ENCODE results near the gene BBS9.

Gene BBS9

GRCh38 chr7:33420311-33420940 lies 291.1 kb downstream of the BBS9 start:
- H2AFZ ChIP-seq (ENCODE audit: low read length), result no peak overlapping the region
- H3K79me2 ChIP-seq (ENCODE audit: low read length), result no peaks in the 10 kb centered on the region
- no peak for TF ChIP-seq CTCF (IDR thresholded peaks at IDR 0.05; ENCODE audit: low read length)
- no peak overlapping the region for H3K9ac ChIP-seq (ENCODE audit: low read length)
- DNase-seq, result no peak
- H3K4me1 ChIP-seq (ENCODE audit: low read length), result 0 out of 2 replicates have a peak, but pooled peaks cover 5% of the 10 kb centered on the region
- H3K36me3 ChIP-seq (replicated peaks; ENCODE audit: insufficient read depth, low read length), result no peaks in the 10 kb centered on the region
- H3K4me2 ChIP-seq (ENCODE audit: low read depth, low read length), result no peak overlapping the region
- H4K20me1 ChIP-seq (ENCODE audit: insufficient read depth, low read length), result no peaks in the 10 kb centered on the region
- no peak overlapping the region for H3K27ac ChIP-seq (ENCODE audit: low read length)
- H3F3A ChIP-seq (ENCODE audit: insufficient read depth, low read length), result no peaks in the 10 kb centered on the region
- H3K9me2 ChIP-seq (replicated peaks; ENCODE audit: insufficient read depth, low read length), result no peaks in the 10 kb centered on the region
- H3K27me3 ChIP-seq (replicated peaks; ENCODE audit: insufficient read depth, low read length), result no peaks in the 10 kb centered on the region
- H3K4me3 ChIP-seq (ENCODE audit: low read length), result no peak overlapping the region
- H3K9me3 ChIP-seq (replicated peaks; ENCODE audit: insufficient read depth, low read length), result no peaks in the 10 kb centered on the region

GRCh38 chr7:33421429-33421828 lies 292.1 kb downstream of the BBS9 start:
- DNase-seq, result no peak
- no peak overlapping the region for H3K9ac ChIP-seq (ENCODE audit: low read length)
- no peaks in the 10 kb centered on the region for H3K9me2 ChIP-seq (replicated peaks; ENCODE audit: insufficient read depth, low read length)
- TF ChIP-seq EZH2phosphoT487 (IDR thresholded peaks at IDR 0.05; ENCODE audit: low read length), result no peak
- TF ChIP-seq EZH2 (optimal IDR thresholded peaks at IDR 0.05; ENCODE audit: low read depth, low read length), result no peak
- TF ChIP-seq CTCF (IDR thresholded peaks at IDR 0.05; ENCODE audit: low read length), result no peak
- no peak overlapping the region for H3K4me2 ChIP-seq (ENCODE audit: low read depth, low read length)
- H3K27ac ChIP-seq (ENCODE audit: low read length), result no peak overlapping the region
- no peak overlapping the region for H3K4me3 ChIP-seq (ENCODE audit: low read length)
- H3K36me3 ChIP-seq (replicated peaks; ENCODE audit: insufficient read depth, low read length), result no peaks in the 10 kb centered on the region
- no peaks in the 10 kb centered on the region for H3K27me3 ChIP-seq (replicated peaks; ENCODE audit: insufficient read depth, low read length)
- H3K9me3 ChIP-seq (replicated peaks; ENCODE audit: insufficient read depth, low read length), result no peaks in the 10 kb centered on the region
- H3K4me1 ChIP-seq (ENCODE audit: low read length), result 0 out of 2 replicates have a peak, but pooled peaks cover 5% of the 10 kb centered on the region
- H2AFZ ChIP-seq (ENCODE audit: low read length), result no peak overlapping the region
- H4K20me1 ChIP-seq (ENCODE audit: insufficient read depth, low read length), result no peaks in the 10 kb centered on the region
- H3F3A ChIP-seq (ENCODE audit: insufficient read depth, low read length), result no peaks in the 10 kb centered on the region
- H3K79me2 ChIP-seq (ENCODE audit: low read length), result no peaks in the 10 kb centered on the region

GRCh38 chr7:33422141-33422540 lies 292.8 kb downstream of the BBS9 start:
- no peak for TF ChIP-seq CTCF (IDR thresholded peaks at IDR 0.05; ENCODE audit: low read length)
- TF ChIP-seq EZH2 (optimal IDR thresholded peaks at IDR 0.05; ENCODE audit: low read depth, low read length), result no peak
- TF ChIP-seq EZH2phosphoT487 (IDR thresholded peaks at IDR 0.05; ENCODE audit: low read length), result no peak
- H3K9me3 ChIP-seq (replicated peaks; ENCODE audit: insufficient read depth, low read length), result no peaks in the 10 kb centered on the region
- DNase-seq, result no peak
- H3K4me2 ChIP-seq (ENCODE audit: low read depth, low read length), result no peak overlapping the region
- no peaks in the 10 kb centered on the region for H3K36me3 ChIP-seq (replicated peaks; ENCODE audit: insufficient read depth, low read length)
- H3K9ac ChIP-seq (ENCODE audit: low read length), result no peak overlapping the region
- H3K4me3 ChIP-seq (ENCODE audit: low read length), result no peak overlapping the region
- H4K20me1 ChIP-seq (ENCODE audit: insufficient read depth, low read length), result no peaks in the 10 kb centered on the region
- H3F3A ChIP-seq (ENCODE audit: insufficient read depth, low read length), result no peaks in the 10 kb centered on the region
- no peaks in the 10 kb centered on the region for H3K9me2 ChIP-seq (replicated peaks; ENCODE audit: insufficient read depth, low read length)
- H3K27ac ChIP-seq (ENCODE audit: low read length), result no peak overlapping the region
- 0 out of 2 replicates have a peak, but pooled peaks cover 5% of the 10 kb centered on the region for H3K4me1 ChIP-seq (ENCODE audit: low read length)
- H2AFZ ChIP-seq (ENCODE audit: low read length), result no peak overlapping the region
- H3K27me3 ChIP-seq (replicated peaks; ENCODE audit: insufficient read depth, low read length), result no peaks in the 10 kb centered on the region
- H3K79me2 ChIP-seq (ENCODE audit: low read length), result no peaks in the 10 kb centered on the region
